GM10847 (cell line): ENCODE results near the gene CRIP2.

Experiments used
- POLR2A ChIP-seq: IDR thresholded peaks from 2 replicates; pipeline ENCODE4 v1.6.1; 2011; ENCODE audit not compliant: insufficient read length; ENCODE audit errors: extremely low read depth

The CRIP2 gene

DNA sequence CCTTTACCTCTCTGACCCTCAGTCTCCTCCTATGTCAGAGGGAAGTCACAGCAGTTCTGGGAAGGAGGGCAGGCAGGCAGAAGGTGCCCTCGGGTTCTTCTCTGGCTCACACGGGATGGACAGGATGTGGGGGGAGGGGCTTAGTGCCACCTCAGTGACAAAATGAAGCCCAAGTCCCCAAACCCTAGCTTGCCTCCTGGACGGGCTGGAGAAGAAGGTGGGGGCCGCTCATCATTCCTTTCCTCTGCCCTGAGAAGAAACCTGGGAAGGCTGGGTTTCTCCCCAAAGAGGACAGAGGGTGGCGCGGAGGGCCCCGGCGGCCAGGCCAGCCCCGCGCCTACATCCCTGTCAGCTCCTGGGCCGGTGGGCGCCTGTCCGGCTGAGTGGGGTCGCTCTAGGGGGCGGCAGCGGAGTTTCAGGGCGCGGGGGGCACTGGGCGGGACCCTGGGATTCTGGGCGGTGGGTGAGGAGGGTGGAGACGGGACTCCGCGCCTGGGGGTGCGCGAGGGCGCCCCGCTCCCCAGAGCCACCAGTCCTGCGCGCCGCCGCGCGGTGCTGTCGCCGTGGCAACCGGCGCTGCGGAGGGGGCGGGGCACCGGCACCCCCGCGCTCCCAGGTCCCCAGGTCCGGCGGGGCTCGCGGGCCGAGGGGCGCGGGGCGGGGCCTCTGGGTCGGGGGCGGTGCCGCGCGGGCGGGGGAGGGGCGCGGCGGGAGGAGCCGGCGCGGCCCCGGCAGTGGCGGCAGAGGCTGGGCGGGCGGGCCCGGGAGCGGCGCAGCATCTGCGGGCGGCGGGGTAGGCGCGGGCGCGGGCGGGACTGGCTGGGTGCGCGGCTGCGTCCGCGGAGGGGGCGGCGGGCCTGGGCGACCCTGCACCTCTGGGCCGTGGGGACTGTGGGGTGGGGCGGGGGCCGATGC lies 51.5 kb downstream of the CRIP2 start, which contains the start of gene TMEM121:
TMEM121 (plus strand) TSS at position 723 of the 915 bp plus-strand sequence. CDS start 2,252 bp downstream, outside the sequence.
- TF ChIP-seq POLR2A: no peak

DNA sequence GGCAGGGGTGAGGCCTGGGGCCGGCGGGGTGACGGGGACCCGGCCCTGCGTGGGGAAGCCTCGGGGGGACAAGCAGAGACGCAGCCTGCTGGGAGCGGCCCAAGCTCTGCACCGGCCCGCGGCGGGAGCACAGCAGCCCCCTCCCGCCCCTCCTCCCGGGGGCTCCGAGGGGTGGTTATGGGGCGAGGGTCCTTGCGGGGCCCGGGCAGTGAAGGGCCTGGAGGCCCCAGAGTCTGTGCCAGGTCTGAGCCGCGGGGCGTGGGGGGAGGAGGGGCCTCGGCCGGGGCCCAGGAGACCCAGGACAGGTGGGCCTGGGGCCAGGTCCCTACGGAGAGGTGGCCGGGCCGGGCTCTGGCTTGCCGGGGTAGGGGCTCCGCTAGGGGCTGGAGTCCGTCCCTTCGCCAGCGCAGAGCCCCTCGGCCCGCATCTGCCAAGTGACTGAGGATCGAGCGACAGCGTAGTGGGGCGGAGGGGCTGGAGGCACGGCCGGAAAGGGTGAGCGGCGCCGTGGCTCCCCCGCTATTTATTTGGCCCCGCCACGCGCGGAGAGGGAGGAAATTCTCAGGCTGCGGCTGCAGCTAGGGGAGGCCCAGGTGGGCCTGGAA lies 52.3 kb downstream of the CRIP2 start:
- TF ChIP-seq POLR2A: no peak

DNA sequence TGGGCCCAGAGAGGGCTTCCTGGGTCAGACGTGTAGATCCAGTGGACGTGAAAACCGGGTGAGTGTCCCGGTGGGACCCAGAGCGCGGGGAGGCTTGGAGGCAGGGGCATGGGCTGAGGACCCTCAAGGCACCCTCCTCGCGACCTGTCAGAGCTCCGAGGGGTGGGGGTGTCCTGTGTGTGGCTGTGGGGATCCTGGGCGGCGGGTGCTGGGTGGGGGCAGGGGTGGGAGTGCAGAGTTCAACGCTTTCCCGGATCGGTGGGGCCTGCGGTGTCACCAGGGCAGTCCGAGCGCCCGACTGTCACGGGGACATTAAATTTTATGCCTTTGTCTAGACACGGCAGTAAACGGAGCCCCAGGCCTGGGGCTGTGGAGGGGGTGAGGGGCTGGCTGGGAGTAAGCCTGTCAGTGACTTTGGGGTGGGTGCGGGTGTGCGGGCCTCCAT lies 52.8 kb downstream of the CRIP2 start:
- TF ChIP-seq POLR2A: no peak

DNA sequence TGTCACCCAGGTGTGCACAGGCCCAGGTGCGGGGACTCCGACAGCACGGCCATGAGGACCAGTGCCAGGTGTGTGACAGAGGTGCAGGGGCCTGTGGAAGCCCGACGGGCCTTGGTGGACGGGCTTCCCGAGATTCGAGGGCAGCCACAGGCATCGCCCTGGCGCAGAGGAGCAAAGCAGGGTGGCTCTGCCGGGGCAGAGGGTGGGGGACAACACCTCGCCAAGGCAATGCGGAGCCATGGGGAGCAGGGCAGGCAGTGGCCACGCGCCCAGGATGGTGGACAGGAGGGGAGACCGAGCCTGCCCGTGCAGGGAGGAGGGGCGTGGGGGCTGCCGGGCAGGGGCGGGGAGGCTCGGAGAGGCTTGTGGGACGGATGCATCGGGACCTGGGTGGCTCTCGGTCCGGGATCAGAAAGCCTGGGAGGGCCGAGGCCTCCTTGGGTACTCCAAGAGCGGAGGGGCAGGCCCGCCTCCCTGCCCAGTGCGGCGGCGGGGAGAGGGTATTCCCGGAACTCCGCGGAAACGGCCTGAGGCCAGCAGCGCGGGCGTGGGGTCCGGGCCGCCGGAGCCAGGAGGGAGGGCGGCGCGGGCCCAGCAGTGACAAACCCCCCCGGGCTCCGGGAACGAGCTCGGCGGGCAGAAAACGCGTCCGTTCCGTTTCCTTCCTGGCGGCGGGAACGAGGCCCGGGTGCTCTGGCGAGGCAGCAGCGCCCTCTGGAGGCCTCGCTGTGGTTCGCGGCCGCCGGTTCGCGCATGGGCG lies 53.4 kb downstream of the CRIP2 start:
- TF ChIP-seq POLR2A: no peak

DNA sequence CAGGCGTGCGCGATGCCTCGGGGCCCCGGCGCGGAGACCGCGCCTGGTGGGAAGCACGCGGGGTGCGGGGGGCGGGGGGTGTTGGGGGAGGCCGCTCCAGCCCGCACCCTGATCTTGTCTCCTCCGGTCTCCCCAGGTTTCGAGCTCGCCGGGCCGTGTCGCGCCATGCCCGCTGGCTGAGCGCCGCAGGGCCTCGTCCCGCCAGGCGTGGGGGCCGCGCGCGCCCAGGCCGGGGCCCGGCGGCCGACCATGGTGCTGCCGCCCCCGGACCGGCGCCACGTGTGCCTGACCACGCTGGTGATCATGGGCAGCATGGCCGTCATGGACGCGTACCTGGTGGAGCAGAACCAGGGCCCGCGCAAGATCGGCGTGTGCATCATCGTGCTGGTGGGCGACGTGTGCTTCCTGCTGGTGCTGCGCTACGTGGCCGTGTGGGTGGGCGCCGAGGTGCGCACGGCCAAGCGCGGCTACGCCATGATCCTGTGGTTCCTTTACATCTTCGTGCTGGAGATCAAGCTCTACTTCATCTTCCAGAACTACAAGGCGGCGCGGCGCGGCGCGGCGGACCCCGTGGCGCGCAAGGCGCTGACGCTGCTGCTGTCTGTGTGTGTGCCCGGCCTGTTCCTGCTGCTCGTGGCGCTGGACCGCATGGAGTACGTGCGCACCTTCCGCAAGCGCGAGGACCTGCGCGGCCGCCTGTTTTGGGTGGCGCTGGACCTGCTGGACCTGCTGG lies 54.1 kb downstream of the CRIP2 start:
- no peak for TF ChIP-seq POLR2A

DNA sequence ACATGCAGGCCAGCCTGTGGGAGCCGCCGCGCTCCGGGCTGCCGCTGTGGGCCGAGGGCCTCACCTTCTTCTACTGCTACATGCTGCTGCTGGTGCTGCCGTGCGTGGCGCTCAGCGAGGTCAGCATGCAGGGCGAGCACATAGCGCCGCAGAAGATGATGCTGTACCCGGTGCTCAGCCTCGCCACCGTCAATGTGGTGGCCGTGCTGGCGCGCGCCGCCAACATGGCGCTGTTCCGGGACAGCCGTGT lies 54.6 kb downstream of the CRIP2 start:
- no peak for TF ChIP-seq POLR2A
